Stimulated activated CD8-positive, alpha-beta memory T cell treated with anti-CD3 and anti-CD28 coated beads, Interleukin-15, amount 100 ng/mL, for 4 hours (primary cell): ENCODE data around the gene EML3.
"Not testable (repeated sequence)": the region's sequence is repeated elsewhere in the genome, so short reads cannot be mapped to it uniquely, and the experiment has no call there.

Source experiments
- DNase-seq, 2 donors: peaks; one replicate each; pipeline ENCODE4 v3.0.0-alpha.2; 2020; ENCODE audit warnings: low read depth in 2 of 2

EML3 gene

DNA sequence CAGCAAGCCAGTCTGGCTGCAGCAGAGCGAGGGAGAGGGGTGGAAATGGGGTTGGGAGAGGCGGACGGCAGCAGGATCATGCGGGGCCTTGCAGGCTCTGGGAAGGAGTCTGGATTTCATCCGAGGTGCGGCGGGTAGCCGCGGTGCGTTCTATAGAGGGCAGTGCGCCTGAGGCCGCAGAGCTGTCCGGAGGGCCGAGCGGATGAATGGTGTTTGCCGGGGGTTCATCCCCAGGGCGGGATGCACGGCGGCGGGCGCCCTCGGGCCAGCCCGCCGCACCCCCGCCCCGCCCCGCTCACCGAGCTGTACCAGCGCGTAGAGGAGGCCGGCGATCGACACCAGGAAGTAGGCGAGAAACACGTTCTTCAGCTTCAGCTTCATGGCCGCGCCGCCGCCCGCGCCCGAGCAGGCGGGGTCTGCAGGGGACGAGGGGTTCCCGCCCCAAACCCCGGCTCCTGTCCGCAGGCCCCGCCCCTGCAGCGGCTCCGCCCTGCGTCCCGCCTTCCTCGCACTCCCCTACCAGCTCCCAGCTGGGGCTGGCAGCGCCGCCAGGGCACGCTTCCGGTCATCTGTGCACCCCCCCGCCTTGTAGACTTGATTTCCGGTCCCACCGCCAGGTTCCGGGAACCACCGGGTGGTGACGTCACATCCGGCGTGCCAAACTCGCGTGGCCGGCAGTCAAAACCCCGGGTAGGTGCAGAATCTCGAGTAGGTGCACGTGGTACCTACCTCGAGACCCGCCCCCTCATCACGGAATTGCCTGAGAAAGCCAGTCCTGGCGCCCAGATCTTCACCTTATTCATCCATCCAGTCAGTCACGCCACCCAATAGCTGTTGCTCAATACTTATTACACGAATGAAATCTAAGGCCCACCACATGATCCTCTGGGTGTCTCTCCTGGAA lies 9.2 kb upstream of the EML3 start, which contains the start of gene B3GAT3:
B3GAT3 (minus strand) TSS at position 420 of the 904 bp plus-strand sequence; CDS start at position 381, 39 bp downstream.
- peak; percentile 97 for DNase-seq

DNA sequence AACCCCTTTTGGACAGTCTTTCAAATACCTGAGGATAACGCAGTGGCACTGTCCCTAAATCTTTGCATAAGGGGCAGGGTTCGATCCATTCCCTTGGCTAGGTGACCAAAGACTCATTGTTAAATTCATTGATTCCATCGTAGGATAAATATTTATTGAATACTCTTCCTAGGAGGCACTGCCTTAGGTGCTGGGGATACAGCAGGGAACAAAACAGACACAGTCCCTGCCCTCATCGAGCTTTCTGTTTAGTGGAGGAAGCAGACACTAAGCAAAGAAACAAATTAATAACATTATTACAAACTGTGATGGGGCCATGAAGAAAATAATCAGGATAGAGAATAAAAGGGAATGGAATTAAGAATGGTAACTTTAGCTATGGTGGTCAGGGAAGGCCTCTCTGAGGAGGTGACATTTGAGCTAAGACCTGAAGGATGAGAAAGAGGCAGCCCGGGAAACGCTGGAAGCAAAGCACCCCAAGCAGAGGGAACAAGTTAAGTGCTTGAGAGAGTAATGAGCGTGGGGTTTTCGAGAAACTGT lies 8.5 kb upstream of the EML3 start:
- no peak for DNase-seq

DNA sequence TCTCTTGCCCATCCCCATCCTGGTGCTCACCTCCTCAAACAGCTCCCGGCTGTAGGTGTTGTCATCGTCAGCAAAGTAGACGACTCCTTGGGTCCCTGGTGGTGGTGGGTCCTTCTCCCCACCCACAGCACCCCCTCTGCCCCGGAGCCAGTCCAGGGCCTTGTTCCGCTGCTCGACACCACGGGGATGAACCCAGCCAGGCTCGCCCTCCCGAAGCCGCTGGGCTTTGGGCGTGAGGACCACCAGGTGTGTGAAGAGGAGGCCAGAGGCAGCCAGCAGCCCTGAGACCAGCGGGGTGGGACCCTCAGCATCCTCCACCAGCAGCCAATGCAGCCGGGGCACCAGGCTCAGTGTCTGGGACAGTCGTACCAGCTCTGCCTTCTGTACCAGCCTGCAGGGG lies 4.4 kb upstream of the EML3 start:
- not testable (repeated sequence) for DNase-seq

DNA sequence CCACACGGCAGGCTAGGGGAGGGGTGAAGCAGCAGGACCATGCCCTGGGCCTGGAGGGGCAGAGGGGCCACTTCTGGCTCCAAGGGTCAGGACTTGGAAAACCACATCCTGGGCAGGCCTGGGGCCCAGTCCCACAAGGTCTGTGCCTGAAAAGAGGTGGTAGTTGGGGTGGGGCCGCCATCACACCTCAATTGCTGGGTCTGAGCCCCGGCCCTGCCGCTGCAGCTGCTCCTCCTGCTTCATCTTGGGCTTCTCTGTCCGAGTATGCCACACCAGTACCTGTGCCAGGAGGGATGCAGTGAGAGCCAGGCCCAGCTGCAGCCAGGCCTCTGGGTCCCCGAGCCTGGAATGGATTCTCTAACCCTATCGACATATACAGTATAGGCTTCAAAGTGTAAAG lies 2.9 kb upstream of the EML3 start:
- no peak for DNase-seq

DNA sequence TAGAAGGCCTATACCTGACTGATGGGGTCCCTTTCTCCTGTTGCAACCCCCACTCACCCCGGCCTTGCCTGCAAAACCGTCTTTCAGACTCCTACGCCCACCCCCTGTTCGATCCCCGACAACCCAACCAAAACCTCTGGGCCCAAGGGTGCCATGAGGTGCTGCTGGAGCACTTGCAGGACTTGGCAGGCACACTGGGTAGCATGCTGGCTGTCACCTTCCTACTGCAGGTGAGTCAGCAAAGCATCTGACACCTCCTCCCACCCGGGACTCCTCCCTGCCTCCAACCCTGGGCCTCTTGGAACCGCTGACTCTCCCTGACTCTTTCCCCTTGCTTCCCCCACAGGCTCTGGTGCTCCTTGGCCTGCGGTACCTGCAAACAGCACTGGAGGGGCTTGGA lies 1.7 kb upstream of the EML3 start:
- no peak for DNase-seq

DNA sequence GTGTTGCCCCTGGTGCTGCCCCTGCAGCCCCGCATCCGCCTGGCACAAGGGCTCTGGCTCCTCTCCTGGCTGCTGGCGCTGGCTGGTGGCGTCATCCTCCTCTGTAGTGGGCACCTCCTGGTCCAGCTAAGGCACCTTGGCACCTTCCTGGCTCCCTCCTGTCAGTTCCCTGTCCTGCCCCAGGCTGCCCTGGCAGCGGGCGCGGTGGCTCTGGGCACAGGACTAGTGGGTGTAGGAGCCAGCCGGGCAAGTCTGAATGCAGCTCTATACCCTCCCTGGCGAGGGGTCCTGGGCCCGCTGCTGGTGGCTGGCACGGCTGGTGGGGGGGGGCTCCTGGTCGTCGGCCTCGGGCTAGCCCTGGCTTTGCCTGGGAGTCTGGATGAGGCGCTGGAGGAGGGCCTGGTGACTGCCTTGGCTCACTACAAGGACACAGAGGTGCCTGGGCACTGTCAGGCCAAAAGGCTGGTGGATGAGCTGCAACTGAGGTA lies 760 bp upstream of the EML3 start:
- DNase-seq = no peak

DNA sequence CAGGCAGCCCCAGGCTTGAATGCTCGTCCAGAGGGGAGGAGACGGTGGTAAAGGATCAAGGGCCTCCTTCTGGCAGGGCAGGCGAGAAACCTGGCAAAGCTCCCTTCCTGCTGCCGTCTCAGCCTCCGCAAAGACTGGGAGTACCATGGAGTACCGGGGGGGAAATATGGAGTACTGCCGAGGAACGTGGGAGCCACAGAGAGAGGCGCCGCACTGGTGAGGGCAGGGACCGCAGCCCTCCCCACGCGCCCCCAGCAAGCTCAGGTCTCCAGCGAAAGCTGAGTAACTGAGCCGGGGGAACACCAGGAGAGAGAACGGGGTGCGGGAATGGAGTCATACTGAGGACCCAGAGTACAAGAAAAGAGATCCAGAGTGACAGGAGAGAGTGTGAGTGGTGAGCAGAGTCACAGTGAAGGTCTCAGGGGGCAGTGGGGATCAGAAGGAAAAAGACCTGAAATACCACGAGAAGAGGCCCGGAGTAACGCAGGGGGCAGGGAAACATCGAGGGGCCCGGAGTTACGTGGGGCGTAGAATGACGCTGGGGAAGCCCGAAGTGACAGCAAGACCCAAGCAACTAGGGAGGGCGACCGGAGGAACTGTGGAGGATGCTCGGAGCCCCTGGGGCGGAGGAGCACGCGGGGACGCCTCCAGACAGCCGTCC lies 740 bp downstream of the EML3 start:
- DNase-seq = no peak

DNA sequence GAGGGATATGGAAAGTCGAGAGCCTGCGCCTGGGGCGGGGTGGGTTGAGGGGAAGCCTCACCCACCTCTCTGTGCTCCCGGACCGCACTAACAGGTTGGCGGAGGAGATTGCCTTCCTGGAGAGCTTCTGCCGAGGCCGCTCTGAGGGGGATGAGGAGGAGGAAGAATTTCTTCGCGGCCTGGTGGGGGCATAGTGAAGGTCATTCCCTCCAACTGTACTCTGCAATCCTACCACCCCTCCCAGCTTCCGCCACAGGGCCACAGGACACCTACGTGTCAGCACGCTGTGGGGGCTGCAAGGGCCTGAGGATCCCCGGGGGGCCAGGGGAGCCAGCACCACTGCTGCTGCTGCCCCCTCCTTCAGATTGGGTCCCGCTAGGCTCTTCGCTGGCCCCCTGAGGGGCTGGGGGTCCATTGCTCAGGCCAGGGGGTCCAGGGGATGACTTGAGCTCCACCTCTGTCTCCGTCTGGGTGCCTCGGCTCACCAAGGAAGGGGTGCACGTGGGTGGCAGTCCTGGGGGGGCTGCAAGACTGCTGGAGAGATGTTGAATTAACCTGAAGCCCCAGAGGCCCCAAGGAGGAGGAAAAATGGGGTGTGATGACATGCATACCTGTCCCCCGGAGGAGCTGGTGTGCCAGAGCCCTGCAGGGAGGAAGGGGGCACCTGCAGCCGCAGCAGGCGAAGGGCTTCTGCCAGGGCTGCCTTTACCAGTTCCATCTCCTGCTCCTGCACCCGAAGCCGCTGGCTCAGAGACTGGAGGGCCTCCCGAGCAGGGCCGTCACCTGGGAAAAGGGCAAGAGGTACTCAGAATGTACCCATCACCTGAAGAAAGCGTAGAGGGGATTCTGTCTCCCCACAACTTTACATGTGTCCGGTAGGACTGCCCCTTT lies 1.5 kb downstream of the EML3 start:
- DNase-seq = no peak

DNA sequence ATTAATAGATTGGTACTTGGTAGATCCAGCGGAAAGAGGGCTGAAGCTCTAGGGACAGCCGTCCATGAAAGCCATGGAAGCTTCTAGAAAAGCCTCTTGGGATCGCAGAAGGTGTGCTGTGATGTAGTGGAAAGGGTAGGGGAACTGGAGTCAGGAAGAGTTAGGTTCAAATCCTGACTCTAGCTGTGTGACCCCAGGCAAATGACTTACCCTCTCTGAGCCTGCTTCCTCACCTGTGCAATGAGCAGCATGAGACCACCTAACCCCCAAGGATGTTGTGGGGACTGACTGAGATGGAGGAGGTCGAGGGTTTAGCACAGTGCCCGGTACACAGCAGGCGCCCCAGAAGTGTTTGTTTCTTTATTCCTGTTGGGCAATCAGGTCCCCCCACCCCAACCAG lies 2.2 kb downstream of the EML3 start:
- no peak for DNase-seq

DNA sequence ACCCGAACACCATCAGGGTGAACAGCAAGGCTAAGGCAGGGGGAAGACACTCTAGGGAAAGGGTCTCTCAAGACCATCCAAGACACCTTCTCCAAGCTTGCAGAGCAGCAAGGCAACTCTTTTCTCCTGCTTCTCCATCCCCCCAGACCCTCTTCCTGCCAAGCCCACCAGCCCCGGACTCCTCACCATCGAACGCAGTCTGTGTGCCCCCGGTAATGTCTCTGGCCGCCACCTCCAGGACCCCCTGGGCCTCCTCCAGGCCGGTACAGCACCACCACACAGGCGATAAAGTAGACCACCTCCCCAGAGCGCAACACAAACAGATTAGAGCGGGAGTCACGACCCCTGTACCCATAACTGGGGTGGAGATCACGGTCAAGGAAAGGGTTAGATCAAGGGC lies 3.8 kb downstream of the EML3 start:
- no peak for DNase-seq

DNA sequence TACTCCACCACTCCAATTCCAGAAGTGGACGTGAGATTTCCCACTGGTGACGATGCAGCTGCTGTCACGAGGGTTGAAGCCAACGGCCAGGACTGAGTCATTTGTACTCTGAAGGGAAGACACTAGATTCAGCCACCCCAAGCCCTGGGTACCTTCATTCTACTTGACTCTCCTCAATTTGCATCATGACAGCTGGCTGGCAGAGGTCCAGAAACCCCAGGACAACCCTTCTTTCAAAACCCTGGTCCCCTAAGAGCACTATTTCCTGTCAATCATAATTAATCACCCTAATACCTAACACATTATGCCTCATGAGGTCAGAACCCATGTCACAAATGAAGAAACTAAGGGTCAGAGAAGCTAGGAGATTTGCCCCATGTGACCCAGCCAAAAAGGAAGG lies 4.9 kb downstream of the EML3 start:
- no peak for DNase-seq

DNA sequence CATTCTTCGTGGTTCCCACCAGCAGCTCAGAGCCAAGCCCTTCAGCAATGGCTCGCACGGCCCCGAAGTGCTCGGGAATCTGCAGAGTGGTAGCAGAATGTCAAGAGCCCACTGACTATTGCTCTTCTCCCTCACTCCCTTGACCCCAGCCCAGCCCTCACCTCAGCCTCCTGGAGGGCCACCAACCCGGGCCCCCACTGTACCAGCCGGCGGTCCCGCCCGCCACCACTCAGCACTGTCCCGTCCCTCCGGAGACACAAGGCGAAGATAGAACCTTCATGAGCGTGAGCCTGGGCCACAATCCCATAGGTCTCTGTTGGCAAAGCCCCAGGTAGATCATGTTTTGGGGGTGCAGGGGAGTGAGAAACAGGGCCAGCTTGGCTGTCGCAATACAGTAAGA lies 6.7 kb downstream of the EML3 start:
- DNase-seq = no peak

DNA sequence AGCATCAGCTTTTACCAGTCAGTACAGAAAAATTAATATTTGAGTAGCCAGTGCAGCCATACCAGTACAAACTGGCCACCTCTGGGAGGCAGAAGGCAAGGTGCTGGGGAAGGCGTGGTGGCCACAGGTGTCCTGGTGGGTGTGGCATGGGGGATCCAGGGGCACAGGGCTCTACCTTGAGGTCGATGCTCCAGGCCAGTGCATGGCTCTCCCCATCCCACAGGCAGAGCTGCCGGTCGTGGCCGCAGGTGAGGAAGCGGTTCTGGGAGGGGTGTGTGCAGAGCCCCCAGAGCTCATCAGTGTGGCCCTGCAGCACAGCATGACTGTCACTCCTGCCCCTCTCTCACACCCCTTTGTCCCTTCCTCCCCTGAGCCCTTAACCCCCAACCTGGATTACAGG lies 7.1 kb downstream of the EML3 start:
- no peak for DNase-seq

DNA sequence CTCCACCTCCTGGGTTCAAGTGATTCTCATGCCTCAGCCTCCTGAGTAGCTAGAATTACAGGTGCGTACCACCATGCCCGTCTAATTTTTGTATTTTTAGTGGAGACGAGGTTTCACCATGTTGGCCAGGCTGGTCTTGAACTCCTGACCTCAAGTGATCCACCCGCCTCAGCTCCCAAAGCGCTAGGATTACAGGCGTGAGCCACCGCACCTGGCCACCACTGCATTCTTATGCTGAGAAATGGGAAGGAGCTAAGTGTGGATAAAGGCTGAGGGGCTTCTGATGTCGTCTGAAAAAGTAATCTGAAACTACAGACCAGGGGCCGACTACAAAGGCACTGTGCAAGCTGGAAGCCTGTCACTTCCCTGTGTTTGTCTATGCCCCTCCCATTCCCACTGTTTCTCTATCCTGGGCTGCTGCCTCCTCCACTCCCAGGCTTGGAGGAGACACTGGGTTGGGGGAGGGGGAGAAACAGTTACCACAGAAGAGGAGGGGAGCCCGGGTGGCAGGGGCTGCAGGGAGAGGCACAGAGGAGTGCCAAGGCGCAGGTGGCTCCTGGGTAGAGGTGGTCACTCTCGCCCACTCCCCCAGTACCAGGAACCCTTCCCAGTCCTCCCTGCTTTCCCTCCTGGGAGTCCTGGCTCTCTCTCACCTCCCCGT lies 8.0 kb downstream of the EML3 start:
- DNase-seq = no peak

DNA sequence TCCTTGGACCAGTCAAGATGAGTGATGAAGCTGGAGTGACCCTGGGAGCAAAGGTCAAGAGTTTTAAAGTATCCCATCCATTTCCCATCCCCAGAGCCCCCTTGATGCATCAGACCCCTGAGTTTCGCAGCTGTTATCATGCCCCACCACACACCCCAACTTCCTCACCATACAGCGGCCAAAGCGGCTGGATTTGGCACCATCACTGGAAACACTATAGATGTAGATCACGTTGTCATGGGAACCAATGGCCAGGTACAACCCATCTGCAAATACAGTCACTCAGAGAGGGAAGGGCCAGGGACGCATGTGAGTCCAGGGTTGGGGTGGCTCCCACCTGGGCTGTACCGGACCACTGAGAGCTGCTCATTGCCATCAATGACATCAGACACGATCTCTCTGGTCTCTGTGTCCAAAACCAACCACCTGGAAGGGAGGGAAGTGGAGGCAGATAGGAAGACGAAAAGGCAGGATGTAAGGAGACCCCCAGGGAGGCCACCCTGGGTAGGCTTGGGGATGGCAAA lies 8.7 kb downstream of the EML3 start:
- DNase-seq = no peak

DNA sequence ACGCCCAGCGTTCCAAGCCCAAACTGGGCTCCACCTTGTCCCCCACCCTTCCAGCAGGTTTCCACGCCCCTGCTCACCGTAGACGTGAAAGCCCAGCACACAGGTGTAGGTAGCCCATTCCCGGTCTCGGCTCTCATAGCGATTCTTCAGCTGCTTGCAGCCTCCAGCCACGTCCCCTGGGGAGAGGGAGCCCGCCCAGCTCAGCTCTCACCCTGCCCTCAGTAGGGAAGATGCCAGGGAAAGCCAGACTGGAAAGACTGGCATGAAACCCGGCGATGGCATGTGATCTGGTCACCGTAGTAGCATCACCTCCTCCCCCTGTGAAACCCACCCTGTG lies 9.5 kb downstream of the EML3 start:
- no peak for DNase-seq

DNA sequence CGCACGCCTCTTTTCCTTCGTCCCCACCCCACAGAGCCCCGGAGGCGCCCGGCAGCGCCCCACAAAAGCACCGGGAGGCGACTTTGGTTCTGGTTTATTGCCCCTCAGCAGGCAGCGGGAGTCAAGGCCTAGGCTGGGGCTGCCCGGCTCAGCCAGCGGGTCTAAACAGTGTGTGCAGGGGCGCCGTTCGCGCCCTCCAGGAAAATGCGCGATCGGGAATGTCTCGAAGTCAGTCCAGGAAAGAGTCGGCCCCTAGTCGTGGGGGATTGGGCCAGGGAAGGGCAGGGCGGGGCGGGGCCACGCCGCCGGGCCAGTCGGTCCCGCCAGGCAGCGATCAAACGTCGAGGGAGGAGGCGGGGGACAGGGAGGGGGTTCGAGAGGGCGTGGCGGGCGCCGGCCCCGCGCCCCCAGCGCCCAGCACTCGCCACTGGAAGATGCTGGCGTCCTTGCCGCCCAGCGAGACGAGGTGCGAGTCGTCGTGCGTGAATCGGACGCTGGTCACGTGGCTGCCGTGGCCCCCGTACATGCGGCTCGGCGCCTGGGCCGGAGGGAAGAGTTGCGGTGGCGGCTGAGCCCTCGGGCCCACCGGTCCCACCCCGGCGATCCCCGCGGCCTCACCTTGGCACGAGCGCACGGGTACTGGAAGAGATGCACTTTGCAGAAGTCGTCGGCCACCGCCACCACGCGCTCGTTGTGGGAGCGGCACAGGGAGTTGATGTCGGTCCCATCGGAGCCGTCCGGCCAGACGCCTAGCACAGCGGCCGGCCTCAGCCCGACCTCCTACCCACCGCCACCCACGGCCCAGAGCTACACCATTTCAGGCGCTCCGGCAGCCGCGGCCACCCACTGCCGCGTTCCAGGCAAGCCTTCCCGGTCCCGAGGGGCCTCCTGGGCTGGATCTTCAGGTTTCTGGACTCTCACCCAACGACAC lies 10.2 kb downstream of the EML3 start:
- DNase-seq = no peak

DNA sequence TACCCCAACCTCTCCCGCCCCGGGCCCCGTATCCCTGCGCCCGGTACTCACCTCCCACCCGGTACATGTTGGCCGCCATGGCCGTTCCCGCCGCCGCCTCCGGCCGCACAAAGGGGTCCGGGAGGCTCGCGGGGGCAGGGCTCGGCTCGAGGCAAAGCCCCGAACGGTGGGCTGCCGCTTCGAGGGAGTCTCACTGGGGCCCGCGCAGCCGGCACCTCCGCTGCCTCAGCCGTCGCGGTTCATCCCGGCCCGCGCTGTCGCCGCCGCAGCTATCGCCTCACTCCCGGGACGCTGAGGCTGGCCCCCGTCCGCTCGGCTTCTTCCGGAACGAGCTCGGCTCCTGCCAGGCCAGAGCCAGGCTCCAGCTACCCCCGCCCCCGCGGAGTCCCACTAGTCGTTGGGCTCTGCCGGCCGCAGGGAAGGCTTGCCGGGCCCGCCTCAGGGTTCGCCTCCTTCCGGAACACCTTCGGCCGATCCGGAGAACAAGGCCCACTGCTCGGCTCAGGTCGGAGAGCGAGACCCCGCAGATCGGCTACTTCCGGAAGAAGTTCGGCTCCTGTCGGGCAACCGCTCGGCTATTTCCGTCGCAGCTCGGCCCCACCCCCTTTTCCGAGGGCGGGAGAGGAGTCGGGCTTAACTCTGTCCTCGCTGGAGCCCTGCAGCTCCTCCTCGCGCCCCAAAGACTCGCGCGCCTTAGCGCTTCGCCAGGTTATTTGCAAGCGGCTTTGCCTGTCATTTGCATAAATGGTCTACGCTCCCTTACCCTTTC lies 11.0 kb downstream of the EML3 start, which contains the start of gene MTA2:
MTA2 (minus strand) TSS at position 494 of the 769 bp plus-strand sequence; CDS start at position 79, 415 bp downstream.
- DNase-seq = peak; percentile 98 to 99

DNA sequence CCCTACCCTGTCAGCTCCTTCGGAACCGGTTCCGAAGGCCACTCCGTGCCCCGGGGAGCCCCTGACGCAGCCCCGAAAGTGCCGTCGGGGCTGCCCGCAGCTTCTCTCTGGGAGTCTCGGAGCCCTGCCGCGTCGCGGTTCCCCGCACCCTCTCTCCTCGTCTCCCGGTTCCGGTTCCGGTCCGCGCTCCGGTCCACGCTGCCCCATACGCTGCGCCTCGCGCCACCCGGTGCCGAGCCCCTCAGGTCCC lies 11.5 kb downstream of the EML3 start:
- DNase-seq = no peak
